HepG2 (cell line): ENCODE data around the gene THRA. TPM values are rescaled to one million over a fixed set of nuclear protein-coding genes. Genes with fewer than 3 reads are reported as not detected.

Source experiments
- ATRX ChIP-seq: sonication (generic); formaldehyde crosslinking; IDR thresholded peaks from 2 replicates; pipeline ENCODE4 v1.4.0; 2020; ENCODE audit warnings: missing genetic modification reagents, borderline replicate concordance
- CBX2 ChIP-seq, 2 experiments: fragments of 200-600 bp in 1 of 2; sonication (generic); formaldehyde crosslinking in 1 of 2; IDR thresholded peaks; 2 replicates each; pipeline versions ENCODE4 v1.7.0 to v1.8.1; 2018 to 2022; ENCODE audit warnings: low read depth in 2 of 2, low read length in 1 of 2, mild to moderate bottlenecking in 1 of 2, missing genetic modification reagents in 1 of 2
- GFI1 ChIP-seq: sonication (generic); formaldehyde crosslinking; IDR thresholded peaks from 2 replicates; pipeline ENCODE4 v1.5.0; 2020; ENCODE audit warnings: missing genetic modification reagents, mild to moderate bottlenecking, borderline replicate concordance
- GZF1 ChIP-seq: sonication (generic); formaldehyde crosslinking; IDR thresholded peaks from 2 replicates; pipeline ENCODE4 v1.5.1; 2020; ENCODE audit warnings: mild to moderate bottlenecking, missing genetic modification reagents
- HINFP ChIP-seq: sonication (generic); formaldehyde crosslinking; IDR thresholded peaks from 2 replicates; pipeline ENCODE4 v1.4.0; 2020; ENCODE audit warnings: low read depth, mild to moderate bottlenecking, missing genetic modification reagents
- HOXA5 ChIP-seq: sonication (generic); formaldehyde crosslinking; IDR thresholded peaks from 2 replicates; pipeline ENCODE4 v1.4.0; 2020; ENCODE audit warnings: missing genetic modification reagents
- MAZ ChIP-seq, 2 experiments: sonication (generic) in 1 of 2; formaldehyde crosslinking in 1 of 2; IDR thresholded peaks; 2 replicates each; pipeline versions ENCODE4 v1.5.0 to v1.6.1; 2012 to 2020; ENCODE audit warnings: low read depth in 2 of 2, mild to moderate bottlenecking in 2 of 2, borderline replicate concordance in 1 of 2, improper control_type of control experiment in 1 of 2, low read length in 1 of 2, missing genetic modification reagents in 1 of 2, moderate library complexity in 1 of 2
- PAX8 ChIP-seq: sonication (generic); formaldehyde crosslinking; IDR thresholded peaks from 2 replicates; pipeline ENCODE4 v1.8.0; 2022; ENCODE audit warnings: mild to moderate bottlenecking, missing genetic modification reagents, borderline replicate concordance
- PBX2 ChIP-seq: IDR thresholded peaks from 2 replicates; pipeline ENCODE4 v1.6.1; 2016; ENCODE audit warnings: control low read depth
- PITX1 ChIP-seq: sonication (generic); formaldehyde crosslinking; IDR thresholded peaks from 2 replicates; pipeline ENCODE4 v1.5.1; 2020; ENCODE audit warnings: mild to moderate bottlenecking, missing genetic modification reagents
- SP1 ChIP-seq, 2 experiments: fragments of 450-650 bp in 1 of 2; sonication (generic) in 1 of 2; formaldehyde crosslinking in 1 of 2; IDR thresholded peaks; 2 replicates each; pipeline versions ENCODE4 v1.4.0 to v1.6.1; 2016 to 2020; ENCODE audit warnings: missing genetic modification reagents in 1 of 2
- ZBTB25 ChIP-seq: IDR thresholded peaks from 2 replicates; pipeline ENCODE4 v1.6.1; 2018; ENCODE audit warnings: missing genetic modification reagents
- ZBTB38 ChIP-seq: sonication (generic); formaldehyde crosslinking; IDR thresholded peaks from 2 replicates; pipeline ENCODE4 v1.5.1; 2020; ENCODE audit warnings: mild to moderate bottlenecking, missing genetic modification reagents
- ZBTB49 ChIP-seq: sonication (generic); formaldehyde crosslinking; IDR thresholded peaks from 2 replicates; pipeline ENCODE4 v1.4.0; 2020; ENCODE audit warnings: missing genetic modification reagents, borderline replicate concordance
- ZFYVE20 ChIP-seq: sonication (generic); formaldehyde crosslinking; IDR thresholded peaks from 2 replicates; pipeline ENCODE4 v1.8.0; 2023; ENCODE audit warnings: low read depth, mild to moderate bottlenecking, moderate library complexity, missing genetic modification reagents, borderline replicate concordance
- ZNF138 ChIP-seq: sonication (generic); formaldehyde crosslinking; IDR thresholded peaks from 2 replicates; pipeline ENCODE4 v1.5.0; 2020; ENCODE audit warnings: mild to moderate bottlenecking, low read depth, missing genetic modification reagents
- ZNF160 ChIP-seq: sonication (generic); formaldehyde crosslinking; IDR thresholded peaks from 2 replicates; pipeline ENCODE4 v1.8.0; 2022; ENCODE audit warnings: mild to moderate bottlenecking, inconsistent platforms, missing genetic modification reagents
- ZNF605 ChIP-seq: sonication (generic); formaldehyde crosslinking; IDR thresholded peaks from 2 replicates; pipeline ENCODE4 v1.8.0; 2022; ENCODE audit warnings: mild to moderate bottlenecking, missing genetic modification reagents
- ZNF775 ChIP-seq: sonication (generic); formaldehyde crosslinking; IDR thresholded peaks from 2 replicates; pipeline ENCODE4 v1.4.0; 2020; ENCODE audit warnings: missing genetic modification reagents, mild to moderate bottlenecking, moderate library complexity, borderline replicate concordance
- polyA plus RNA-seq, 8 experiments: library from polyadenylated mRNA; depleted of rRNA in 3 of 8; stranded (reverse) in 7 of 8; unstranded in 1 of 8; fragments of >200 nt; fragmentation: Illumina TruSeq in 4 of 8; extraction: Trizol in 4 of 8; gene quantifications; 2 replicates each; pipeline versions ENCODE4 v1.2.1 to v1.2.3, GENCODE V29; 2011 to 2016; ENCODE audit warnings: low read depth in 4 of 8, missing spikeins in 1 of 8, mixed read lengths in 1 of 8; ENCODE audit not compliant: insufficient read depth in 1 of 8
- total RNA-seq, 5 experiments: library from RNA; depleted of rRNA; stranded (reverse); fragments of >200 nt; fragmentation: Illumina TruSeq; extraction: Trizol; gene quantifications; 2 replicates each; pipeline ENCODE4 v1.2.3, GENCODE V29; 2016; ENCODE audit warnings: low read depth in 1 of 5

Gene THRA
- total and polyA plus RNA-seq, 2 of the 13 experiments (the other 11 are each of a cell fraction or from before 2014, with no cell fraction given), result 8.0 to 9.9 TPM

- TF ChIP-seq PITX1 (CRISPR knock-in tag) (peak; percentile 49; the same call in 1 of the 2 replicates), ATRX (no peak), ZFYVE20 (CRISPR knock-in tag) (no peak), PAX8 (CRISPR knock-in tag) (no peak), MAZ (IDR thresholded peaks at IDR 0.05; ENCODE audit: borderline replicate concordance, low read depth, low read length) (peak; percentile 82; the same call in 1 of the 2 replicates), MAZ (CRISPR knock-in tag; IDR thresholded peaks at IDR 0.05; ENCODE audit: low read depth) (peak; percentile 74; the same call in 1 of the 2 replicates), GZF1 (CRISPR knock-in tag) (no peak), HINFP (CRISPR knock-in tag) (peak; percentile 63; the same call in 1 of the 2 replicates), ZBTB38 (CRISPR knock-in tag) (peak; percentile 51; the same call in 1 of the 2 replicates), HOXA5 (CRISPR knock-in tag) (peak; percentile 99), ZNF775 (CRISPR knock-in tag) (no peak), ZNF605 (CRISPR knock-in tag) (no peak; the same call in none of the 2 replicates), ZNF138 (CRISPR knock-in tag) (no peak), ZNF160 (no peak), PBX2 (CRISPR knock-in tag) (peak; percentile 80), CBX2 (IDR thresholded peaks at IDR 0.05; ENCODE audit: low read depth, low read length) (no peak), CBX2 (CRISPR knock-in tag; IDR thresholded peaks at IDR 0.05; ENCODE audit: low read depth) (no peak), GFI1 (CRISPR knock-in tag) (no peak), ZBTB25 (CRISPR knock-in tag) (peak; percentile 76; the same call in 1 of the 2 replicates), SP1 (IDR thresholded peaks at IDR 0.05) (no peak), SP1 (CRISPR knock-in tag; IDR thresholded peaks at IDR 0.05) (peak; percentile 49), ZBTB49 (CRISPR knock-in tag) (no peak)
These were observed 48.7 kb downstream of the THRA start (continued) for GRCh38 chr17:40111221-40112128.
